Erythroblast (primary cell): Measurements from ENCODE around the gene MAD1L1.

Source experiments
- GATA1 ChIP-seq: IDR thresholded peaks from 2 replicates; pipeline ENCODE4 v1.6.1; 2011; ENCODE audit warnings: low read depth, mild to moderate bottlenecking, control low read depth, low read length, moderate library complexity
- POLR2A ChIP-seq: IDR thresholded peaks from 2 replicates; pipeline ENCODE4 v1.6.1; 2011; ENCODE audit warnings: mild to moderate bottlenecking, low read length

DNA sequence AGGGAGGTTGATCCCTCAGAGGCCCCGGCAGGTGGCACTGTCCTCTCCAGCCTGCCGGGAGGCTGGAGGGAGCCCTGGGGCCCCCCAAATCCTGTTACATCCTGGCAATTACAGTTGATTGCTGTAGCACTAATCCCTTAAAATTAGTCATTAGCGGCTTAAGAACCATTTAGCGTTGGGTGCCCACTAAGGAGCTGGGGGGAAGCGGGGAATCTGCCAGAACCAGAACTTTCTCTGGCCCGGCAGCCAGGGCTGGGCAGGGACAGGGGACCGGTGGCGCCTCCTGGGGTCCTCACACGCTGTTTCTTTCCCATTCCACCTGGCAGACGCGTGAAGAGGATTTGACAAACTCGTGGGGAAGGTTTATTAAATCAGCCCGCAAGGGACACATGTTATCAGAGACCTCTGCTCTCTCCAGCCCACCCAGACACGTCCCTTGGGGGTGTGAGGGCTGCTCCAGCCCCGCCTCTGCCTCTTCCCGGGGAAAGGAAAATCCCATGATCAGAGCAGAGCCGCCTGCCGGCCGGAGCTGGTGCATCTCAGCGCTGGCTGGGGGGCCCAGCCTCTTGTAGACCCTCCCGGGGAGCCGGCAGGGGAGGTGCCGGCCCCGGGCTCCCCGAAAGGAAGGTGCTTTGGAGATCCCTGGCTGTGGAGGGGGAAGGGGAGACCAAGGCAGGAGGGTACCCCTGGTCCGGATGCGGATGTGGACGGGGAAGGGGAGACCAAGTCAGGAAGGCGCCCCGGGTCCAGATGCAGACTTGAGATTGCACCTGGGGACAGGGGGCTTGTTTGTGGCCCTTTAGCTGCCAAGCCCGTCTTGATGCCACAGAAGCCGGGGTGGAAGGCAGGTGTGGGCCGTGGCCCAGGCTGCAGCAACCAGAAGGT lies 420.0 kb downstream of the MAD1L1 start:
- TF ChIP-seq POLR2A = no peak
- no peak for TF ChIP-seq GATA1
